Measurements from ENCODE around the gene CNN2.

The CNN2 gene

DNA sequence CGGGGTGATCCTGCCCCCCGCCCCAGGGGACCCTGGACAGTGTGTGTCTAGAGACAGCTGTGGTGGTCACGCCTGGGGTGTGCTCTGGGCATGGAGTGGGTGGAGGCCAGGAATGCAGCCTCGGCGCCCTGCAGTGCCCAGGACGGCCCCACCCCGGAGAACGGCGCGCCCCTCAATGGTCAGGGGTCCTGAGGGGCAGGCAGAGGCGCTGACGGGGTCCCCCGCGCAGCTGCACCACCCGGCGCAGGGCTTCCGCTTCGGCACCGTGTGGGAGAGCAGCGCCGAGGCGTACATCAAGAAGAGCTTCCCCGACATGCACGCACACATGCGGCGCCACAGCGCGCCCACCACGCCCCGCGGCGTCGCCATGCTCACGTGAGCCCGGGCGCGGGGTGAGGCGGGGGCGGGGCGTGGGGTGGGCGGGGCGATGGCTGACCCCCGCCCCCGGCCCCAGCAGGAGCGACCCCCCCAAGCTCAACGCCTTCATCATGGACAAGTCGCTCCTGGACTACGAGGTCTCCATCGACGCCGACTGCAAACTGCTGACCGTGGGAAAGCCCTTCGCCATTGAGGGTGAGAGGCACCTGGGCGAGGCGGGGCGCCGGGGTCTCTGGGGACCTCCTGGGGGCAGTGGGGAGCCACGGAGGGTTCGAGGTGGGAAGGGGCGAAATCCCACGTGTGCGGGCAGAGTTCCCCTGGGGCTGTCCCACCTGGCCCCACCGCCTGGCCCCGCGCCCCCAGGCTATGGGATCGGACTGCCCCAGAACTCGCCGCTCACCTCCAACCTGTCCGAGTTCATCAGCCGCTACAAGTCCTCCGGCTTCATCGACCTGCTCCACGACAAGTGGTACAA is 18.8 kb upstream of the CNN2 start:
- TF ChIP-seq CTCF (IDR thresholded peaks at IDR 0.05; ENCODE audit: unreplicated experiment in 3 of 3), result no peak
- H3K27ac Mint-ChIP-seq, result no peak overlapping the region
- peaks cover 3% of the 10 kb centered on the region for H3K36me3 Mint-ChIP-seq (ENCODE audit: low read depth)
- no peaks in the 10 kb centered on the region for H3K4me1 Mint-ChIP-seq
- H3K9me3 Mint-ChIP-seq, result no peaks in the 10 kb centered on the region
- H3K4me3 Mint-ChIP-seq, result no peak overlapping the region
- H3K27me3 Mint-ChIP-seq (ENCODE audit: low read depth), result peaks cover 9% of the 10 kb centered on the region

GRCh38 chr19:1008268-1009040 is 18.0 kb upstream of the CNN2 start:
- no peaks in the 10 kb centered on the region for H3K9me3 Mint-ChIP-seq
- TF ChIP-seq CTCF (IDR thresholded peaks at IDR 0.05; ENCODE audit: unreplicated experiment in 3 of 3), result no peak
- H3K27me3 Mint-ChIP-seq (ENCODE audit: low read depth), result peaks cover 6% of the 10 kb centered on the region
- H3K27ac Mint-ChIP-seq, result no peak overlapping the region
- no peaks in the 10 kb centered on the region for H3K4me1 Mint-ChIP-seq
- peaks cover 3% of the 10 kb centered on the region for H3K36me3 Mint-ChIP-seq (ENCODE audit: low read depth)
- H3K4me3 Mint-ChIP-seq, result no peak overlapping the region

GRCh38 chr19:1009041-1009980 is 17.1 kb upstream of the CNN2 start:
- Mint-ChIP-seq H3K4me3 (peak overlapping the region in 1 of 3 experiments; percentile 14), H3K36me3 (ENCODE audit: low read depth) (peaks cover 3% of the 10 kb centered on the region), H3K9me3 (no peaks in the 10 kb centered on the region), H3K27me3 (ENCODE audit: low read depth) (no peaks in the 10 kb centered on the region), H3K27ac (peak overlapping the region in 1 of 3 experiments; percentile 38), H3K4me1 (no peaks in the 10 kb centered on the region)
- no peak for TF ChIP-seq CTCF (IDR thresholded peaks at IDR 0.05; ENCODE audit: unreplicated experiment in 3 of 3)

DNA sequence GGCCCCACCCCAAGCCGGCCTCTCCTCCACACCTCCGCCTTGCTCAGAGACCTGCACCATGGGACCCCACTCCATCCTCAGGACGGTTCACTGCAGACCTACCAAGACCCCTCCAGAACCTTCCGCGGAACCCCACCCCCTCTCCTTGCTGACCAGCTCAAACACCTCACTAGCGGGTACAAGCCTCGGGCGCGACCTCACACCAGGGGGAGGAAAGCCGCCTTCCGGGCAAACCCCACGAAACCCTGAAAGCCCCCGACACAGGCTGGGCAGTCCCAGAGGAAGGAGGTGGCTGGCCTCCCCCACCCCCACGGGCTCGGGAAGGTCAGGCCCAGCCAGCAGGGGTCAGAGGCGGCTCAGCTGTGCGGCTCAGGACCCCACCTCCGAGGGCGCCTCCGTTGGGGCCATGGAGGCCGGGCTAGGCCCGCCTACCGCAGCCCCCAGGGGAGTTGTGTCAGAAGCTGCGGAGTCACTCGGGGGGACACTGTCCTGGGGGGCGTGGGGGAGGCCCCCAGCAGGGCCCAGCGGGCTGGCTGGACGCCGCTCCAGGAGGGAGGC is 16.3 kb upstream of the CNN2 start:
- peaks cover 3% of the 10 kb centered on the region for H3K36me3 Mint-ChIP-seq (ENCODE audit: low read depth)
- H3K27ac Mint-ChIP-seq, result no peak overlapping the region
- no peak for TF ChIP-seq CTCF (IDR thresholded peaks at IDR 0.05; ENCODE audit: unreplicated experiment in 3 of 3)
- H3K4me1 Mint-ChIP-seq, result no peaks in the 10 kb centered on the region
- H3K9me3 Mint-ChIP-seq, result no peaks in the 10 kb centered on the region
- H3K4me3 Mint-ChIP-seq, result no peak overlapping the region
- H3K27me3 Mint-ChIP-seq (ENCODE audit: low read depth), result no peaks in the 10 kb centered on the region

GRCh38 chr19:1010586-1011510 is 15.6 kb upstream of the CNN2 start:
- H3K4me1 Mint-ChIP-seq, result no peaks in the 10 kb centered on the region
- peaks cover 3% of the 10 kb centered on the region for H3K36me3 Mint-ChIP-seq (ENCODE audit: low read depth)
- no peak for TF ChIP-seq CTCF (IDR thresholded peaks at IDR 0.05; ENCODE audit: unreplicated experiment in 3 of 3)
- no peaks in the 10 kb centered on the region for H3K27me3 Mint-ChIP-seq (ENCODE audit: low read depth)
- H3K4me3 Mint-ChIP-seq, result no peak overlapping the region
- no peak overlapping the region for H3K27ac Mint-ChIP-seq
- H3K9me3 Mint-ChIP-seq, result no peaks in the 10 kb centered on the region
